H1 (cell line): ENCODE results near the gene STEAP1B.

Experiments used
- CEBPB ChIP-seq: IDR thresholded peaks from 2 replicates; pipeline ENCODE4 v1.6.1; 2012; ENCODE audit warnings: low read depth, low read length
- EGR1 ChIP-seq: IDR thresholded peaks from 2 replicates; pipeline ENCODE4 v1.6.1; 2011; ENCODE audit warnings: low read depth, low read length, borderline replicate concordance
- NRF1 ChIP-seq: IDR thresholded peaks from 2 replicates; pipeline ENCODE4 v1.6.1; 2011; ENCODE audit warnings: mild to moderate bottlenecking, low read depth, low read length, improper control_type of control experiment
- RXRA ChIP-seq: IDR thresholded peaks from 2 replicates; pipeline ENCODE4 v1.6.1; 2011; ENCODE audit warnings: low read depth, mild to moderate bottlenecking, low read length, moderate library complexity; ENCODE audit not compliant: insufficient read depth
- TF ChIP-seq, protein P1 (sequence below): IDR thresholded peaks from 2 replicates; pipeline ENCODE4 v1.6.1; 2011; ENCODE audit warnings: low read length, improper control_type of control experiment
- TF ChIP-seq, protein P2 (sequence below), 3 experiments: IDR thresholded peaks; 1 replicate in 2 of 3; 2 replicates in 1 of 3; pipeline versions ENCODE4 v1.5.1 to v1.6.1; 2011; ENCODE audit warnings: low read length in 3 of 3, mild to moderate bottlenecking in 3 of 3, inconsistent platforms in 2 of 3, low read depth in 1 of 3, moderate library complexity in 1 of 3; ENCODE audit not compliant: insufficient read depth in 1 of 3; ENCODE audit errors: control extremely low read depth in 1 of 3
- TF ChIP-seq, protein P3 (sequence below): IDR thresholded peaks from 2 replicates; pipeline ENCODE4 v1.6.1; 2011; ENCODE audit warnings: low read depth, mild to moderate bottlenecking, low read length; ENCODE audit not compliant: insufficient read depth

DNA sequence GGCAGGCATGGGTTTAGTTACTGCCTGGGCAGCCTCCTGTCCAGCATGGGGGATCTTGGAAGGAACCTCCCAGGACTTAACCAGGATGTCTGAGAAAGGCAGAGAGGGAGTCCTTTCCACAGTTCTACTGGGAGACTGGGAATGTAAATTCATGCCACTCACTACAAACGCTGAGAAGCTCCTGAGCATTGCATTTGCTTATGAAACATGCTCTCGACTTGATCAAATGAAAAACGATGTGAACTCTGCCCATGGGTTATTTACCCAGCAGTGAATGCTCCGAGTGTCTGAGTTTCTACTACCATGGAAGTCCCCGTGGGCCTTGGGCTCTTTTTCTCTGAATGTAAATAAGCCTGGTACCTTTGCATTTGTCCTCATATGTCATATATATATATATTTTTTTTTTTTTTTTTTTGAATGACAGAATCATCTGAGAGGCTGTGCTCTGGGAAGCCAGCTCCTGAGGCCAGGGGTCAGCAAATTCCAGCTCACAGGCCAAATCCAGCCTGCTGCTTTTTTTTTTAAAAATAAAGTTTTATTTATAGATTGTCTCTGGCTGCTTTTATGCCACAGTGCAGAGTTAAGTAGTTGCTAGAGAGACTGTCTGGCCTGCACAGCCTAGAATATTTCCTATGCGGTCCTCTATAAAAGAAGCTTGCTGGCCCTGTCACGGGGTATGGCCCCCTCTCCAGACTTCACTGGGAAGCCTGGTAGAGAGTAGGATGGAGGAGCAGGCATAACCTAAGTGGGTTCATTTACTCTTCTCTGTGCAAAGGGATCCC lies 121.6 kb downstream of the STEAP1B start:
- TF ChIP-seq NRF1 (no peak), CEBPB (no peak), EGR1 (no peak), RXRA (no peak)
- TF ChIP-seq, protein P1, sequence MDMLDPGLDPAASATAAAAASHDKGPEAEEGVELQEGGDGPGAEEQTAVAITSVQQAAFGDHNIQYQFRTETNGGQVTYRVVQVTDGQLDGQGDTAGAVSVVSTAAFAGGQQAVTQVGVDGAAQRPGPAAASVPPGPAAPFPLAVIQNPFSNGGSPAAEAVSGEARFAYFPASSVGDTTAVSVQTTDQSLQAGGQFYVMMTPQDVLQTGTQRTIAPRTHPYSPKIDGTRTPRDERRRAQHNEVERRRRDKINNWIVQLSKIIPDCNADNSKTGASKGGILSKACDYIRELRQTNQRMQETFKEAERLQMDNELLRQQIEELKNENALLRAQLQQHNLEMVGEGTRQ = no peak
- TF ChIP-seq, protein P2, sequence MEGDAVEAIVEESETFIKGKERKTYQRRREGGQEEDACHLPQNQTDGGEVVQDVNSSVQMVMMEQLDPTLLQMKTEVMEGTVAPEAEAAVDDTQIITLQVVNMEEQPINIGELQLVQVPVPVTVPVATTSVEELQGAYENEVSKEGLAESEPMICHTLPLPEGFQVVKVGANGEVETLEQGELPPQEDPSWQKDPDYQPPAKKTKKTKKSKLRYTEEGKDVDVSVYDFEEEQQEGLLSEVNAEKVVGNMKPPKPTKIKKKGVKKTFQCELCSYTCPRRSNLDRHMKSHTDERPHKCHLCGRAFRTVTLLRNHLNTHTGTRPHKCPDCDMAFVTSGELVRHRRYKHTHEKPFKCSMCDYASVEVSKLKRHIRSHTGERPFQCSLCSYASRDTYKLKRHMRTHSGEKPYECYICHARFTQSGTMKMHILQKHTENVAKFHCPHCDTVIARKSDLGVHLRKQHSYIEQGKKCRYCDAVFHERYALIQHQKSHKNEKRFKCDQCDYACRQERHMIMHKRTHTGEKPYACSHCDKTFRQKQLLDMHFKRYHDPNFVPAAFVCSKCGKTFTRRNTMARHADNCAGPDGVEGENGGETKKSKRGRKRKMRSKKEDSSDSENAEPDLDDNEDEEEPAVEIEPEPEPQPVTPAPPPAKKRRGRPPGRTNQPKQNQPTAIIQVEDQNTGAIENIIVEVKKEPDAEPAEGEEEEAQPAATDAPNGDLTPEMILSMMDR (IDR thresholded peaks at IDR 0.05; ENCODE audit: control extremely low read depth in 1 of 3, insufficient read depth in 1 of 3, low read depth in 1 of 3, low read length in 3 of 3) = no peak
- TF ChIP-seq, protein P3, sequence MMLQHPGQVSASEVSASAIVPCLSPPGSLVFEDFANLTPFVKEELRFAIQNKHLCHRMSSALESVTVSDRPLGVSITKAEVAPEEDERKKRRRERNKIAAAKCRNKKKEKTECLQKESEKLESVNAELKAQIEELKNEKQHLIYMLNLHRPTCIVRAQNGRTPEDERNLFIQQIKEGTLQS = no peak
